HL-60 (cell line): ENCODE measurements around the gene CLSTN2.
A peak's percentile ranks its signal among the peaks of the same experiment; 100 is the strongest.

Experiments
- DNase-seq, 2 experiments: peaks; one replicate each; pipeline ENCODE4 v3.0.0-alpha.2; 2010 to 2020; ENCODE audit warnings: low read depth in 1 of 2, low spot score in 1 of 2
- H3K27ac ChIP-seq: fragments of 250-450 bp; sonication (Bioruptor Pico); replicated peaks from 2 replicates; pipeline ENCODE4 v1.5.1; 2020; ENCODE audit warnings: mild to moderate bottlenecking, moderate library complexity
- H3K27me3 ChIP-seq: fragments of 250-450 bp; sonication (Bioruptor Pico); 2 replicates; pipeline ENCODE4 v1.5.1; 2021; ENCODE audit warnings: mild to moderate bottlenecking, moderate library complexity; ENCODE audit not compliant: insufficient read depth, poor library complexity, severe bottlenecking
- H3K4me3 ChIP-seq: replicated peaks from 2 replicates; pipeline ENCODE4 v1.5.1; 2011; ENCODE audit warnings: mild to moderate bottlenecking, control low read depth, low read length; ENCODE audit not compliant: insufficient read depth
- GABPA ChIP-seq: IDR thresholded peaks from 2 replicates; pipeline ENCODE4 v1.6.1; 2012; ENCODE audit warnings: low read depth
- POLR2AphosphoS5 ChIP-seq: IDR thresholded peaks from 2 replicates; pipeline ENCODE4 v1.6.1; 2012; ENCODE audit warnings: low read depth
- SPI1 ChIP-seq: IDR thresholded peaks from 2 replicates; pipeline ENCODE4 v1.6.1; 2012; ENCODE audit warnings: low read depth, mild to moderate bottlenecking, borderline replicate concordance
- TF ChIP-seq, protein P1 (sequence below): IDR thresholded peaks from 2 replicates; pipeline ENCODE4 v1.6.1; 2012; ENCODE audit warnings: low read depth; ENCODE audit not compliant: insufficient replicate concordance
- TF ChIP-seq, protein P2 (sequence below): IDR thresholded peaks from one replicate; pipeline ENCODE4 v1.5.1; 2011; ENCODE audit warnings: low read length, control low read depth, inconsistent platforms; ENCODE audit not compliant: insufficient read depth

Gene CLSTN2

DNA sequence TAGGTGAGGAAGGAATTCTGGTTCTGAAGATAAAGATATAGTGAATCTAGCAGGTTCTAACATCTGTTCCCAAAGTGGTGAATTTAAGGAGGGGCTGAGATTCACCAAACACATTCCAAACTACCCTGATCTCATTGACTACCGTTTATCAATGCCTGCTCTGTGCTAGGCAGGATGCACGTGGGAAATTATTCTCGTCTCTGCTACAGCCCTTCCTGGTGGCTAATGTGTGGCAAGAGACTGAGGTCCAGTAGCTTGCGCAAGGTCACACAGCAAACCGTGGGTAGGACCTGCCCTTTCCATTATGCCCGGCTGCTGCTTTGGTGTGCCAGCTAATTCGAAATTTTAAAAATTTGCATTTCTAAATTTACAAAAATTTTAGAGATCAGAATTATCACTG, 533.4 kb downstream of the CLSTN2 start:
- TF ChIP-seq, protein P1, sequence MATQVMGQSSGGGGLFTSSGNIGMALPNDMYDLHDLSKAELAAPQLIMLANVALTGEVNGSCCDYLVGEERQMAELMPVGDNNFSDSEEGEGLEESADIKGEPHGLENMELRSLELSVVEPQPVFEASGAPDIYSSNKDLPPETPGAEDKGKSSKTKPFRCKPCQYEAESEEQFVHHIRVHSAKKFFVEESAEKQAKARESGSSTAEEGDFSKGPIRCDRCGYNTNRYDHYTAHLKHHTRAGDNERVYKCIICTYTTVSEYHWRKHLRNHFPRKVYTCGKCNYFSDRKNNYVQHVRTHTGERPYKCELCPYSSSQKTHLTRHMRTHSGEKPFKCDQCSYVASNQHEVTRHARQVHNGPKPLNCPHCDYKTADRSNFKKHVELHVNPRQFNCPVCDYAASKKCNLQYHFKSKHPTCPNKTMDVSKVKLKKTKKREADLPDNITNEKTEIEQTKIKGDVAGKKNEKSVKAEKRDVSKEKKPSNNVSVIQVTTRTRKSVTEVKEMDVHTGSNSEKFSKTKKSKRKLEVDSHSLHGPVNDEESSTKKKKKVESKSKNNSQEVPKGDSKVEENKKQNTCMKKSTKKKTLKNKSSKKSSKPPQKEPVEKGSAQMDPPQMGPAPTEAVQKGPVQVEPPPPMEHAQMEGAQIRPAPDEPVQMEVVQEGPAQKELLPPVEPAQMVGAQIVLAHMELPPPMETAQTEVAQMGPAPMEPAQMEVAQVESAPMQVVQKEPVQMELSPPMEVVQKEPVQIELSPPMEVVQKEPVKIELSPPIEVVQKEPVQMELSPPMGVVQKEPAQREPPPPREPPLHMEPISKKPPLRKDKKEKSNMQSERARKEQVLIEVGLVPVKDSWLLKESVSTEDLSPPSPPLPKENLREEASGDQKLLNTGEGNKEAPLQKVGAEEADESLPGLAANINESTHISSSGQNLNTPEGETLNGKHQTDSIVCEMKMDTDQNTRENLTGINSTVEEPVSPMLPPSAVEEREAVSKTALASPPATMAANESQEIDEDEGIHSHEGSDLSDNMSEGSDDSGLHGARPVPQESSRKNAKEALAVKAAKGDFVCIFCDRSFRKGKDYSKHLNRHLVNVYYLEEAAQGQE: no peak
- TF ChIP-seq GABPA (no peak), SPI1 (no peak), POLR2AphosphoS5 (no peak)
- TF ChIP-seq, protein P2, sequence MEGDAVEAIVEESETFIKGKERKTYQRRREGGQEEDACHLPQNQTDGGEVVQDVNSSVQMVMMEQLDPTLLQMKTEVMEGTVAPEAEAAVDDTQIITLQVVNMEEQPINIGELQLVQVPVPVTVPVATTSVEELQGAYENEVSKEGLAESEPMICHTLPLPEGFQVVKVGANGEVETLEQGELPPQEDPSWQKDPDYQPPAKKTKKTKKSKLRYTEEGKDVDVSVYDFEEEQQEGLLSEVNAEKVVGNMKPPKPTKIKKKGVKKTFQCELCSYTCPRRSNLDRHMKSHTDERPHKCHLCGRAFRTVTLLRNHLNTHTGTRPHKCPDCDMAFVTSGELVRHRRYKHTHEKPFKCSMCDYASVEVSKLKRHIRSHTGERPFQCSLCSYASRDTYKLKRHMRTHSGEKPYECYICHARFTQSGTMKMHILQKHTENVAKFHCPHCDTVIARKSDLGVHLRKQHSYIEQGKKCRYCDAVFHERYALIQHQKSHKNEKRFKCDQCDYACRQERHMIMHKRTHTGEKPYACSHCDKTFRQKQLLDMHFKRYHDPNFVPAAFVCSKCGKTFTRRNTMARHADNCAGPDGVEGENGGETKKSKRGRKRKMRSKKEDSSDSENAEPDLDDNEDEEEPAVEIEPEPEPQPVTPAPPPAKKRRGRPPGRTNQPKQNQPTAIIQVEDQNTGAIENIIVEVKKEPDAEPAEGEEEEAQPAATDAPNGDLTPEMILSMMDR: no peak

DNA sequence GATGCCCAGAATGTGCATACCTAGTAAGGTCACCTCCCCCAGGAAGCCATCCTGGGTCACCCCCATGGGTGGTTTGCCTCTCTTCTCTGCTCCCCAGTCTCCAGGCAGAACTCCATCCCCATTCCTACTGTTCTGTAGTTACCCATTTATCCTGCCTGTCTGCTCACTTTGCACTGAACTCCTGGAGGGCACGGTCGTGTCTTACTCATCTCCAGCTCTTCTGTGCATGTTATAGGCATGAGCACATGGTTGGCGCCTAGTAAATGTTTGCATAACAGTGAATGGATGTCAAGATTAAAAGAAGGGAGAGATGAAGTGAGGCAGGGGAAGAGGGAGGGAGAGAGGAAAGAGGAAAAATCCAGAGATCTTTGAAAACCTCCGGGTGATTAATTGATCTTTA, 534.5 kb downstream of the CLSTN2 start:
- no peak for TF ChIP-seq POLR2AphosphoS5
- no peak for DNase-seq
- Histone ChIP-seq H3K27ac (no peak overlapping the region), H3K4me3 (no peak overlapping the region), H3K27me3 (no peaks in the 10 kb centered on the region)

More for the DNA sequence above, 533.4 kb downstream of the CLSTN2 start:
- peak in 1 of 2 experiments; percentile 17 for DNase-seq
- Histone ChIP-seq H3K4me3 (no peak overlapping the region), H3K27ac (no peak overlapping the region), H3K27me3 (no peaks in the 10 kb centered on the region)

DNA sequence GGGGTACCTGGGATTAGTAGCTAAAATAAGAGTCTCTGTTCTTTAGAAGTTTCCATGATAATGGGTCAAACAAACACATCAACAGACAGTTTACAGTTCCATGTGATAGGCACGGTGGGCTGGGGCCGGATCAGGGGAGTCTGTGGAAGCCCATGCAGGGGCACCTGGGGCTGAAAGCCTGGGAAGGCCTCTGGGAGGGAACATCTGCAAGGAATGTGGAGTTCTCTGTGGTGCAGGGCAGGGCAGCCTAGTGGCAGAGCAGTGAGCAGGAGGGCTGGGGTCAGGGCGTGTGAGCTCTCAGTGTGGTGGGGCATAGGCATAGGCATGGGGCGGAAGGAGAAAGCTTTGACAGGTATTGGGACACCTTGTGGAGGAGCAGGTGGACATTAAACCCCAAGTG, 535.2 kb downstream of the CLSTN2 start:
- Histone ChIP-seq H3K27ac (no peak overlapping the region), H3K4me3 (no peak overlapping the region), H3K27me3 (no peaks in the 10 kb centered on the region)
- TF ChIP-seq GABPA (no peak), SPI1 (no peak), POLR2AphosphoS5 (no peak)
- TF ChIP-seq, protein P1: no peak
- TF ChIP-seq, protein P2: no peak
- no peak for DNase-seq

DNA sequence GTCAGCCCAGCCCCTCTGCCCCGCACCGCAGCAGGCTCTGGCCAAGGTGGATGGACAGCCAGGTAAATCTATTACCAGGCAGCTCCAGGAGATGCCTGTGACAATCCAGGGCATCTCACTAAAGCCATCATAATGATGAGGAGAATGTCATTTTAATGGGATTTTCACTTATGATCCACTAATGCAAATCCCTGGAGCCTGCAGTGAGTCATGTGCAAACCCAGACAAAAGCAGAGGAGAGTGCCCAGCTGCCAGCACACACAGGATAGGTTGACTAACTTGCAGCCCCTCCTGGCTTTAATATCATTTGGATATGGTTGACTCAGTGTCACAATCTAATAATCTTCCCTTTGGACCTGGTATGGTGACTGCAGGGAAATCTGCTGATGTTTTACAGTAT, 536.0 kb downstream of the CLSTN2 start:
- no peak for DNase-seq
- Histone ChIP-seq H3K27me3 (no peaks in the 10 kb centered on the region), H3K4me3 (no peak overlapping the region), H3K27ac (no peak overlapping the region)
- TF ChIP-seq GABPA (no peak), POLR2AphosphoS5 (no peak), SPI1 (no peak)
- TF ChIP-seq, protein P2: no peak
- TF ChIP-seq, protein P1: no peak
